ENCODE measurements around the gene LRRC7.

The LRRC7 gene

DNA sequence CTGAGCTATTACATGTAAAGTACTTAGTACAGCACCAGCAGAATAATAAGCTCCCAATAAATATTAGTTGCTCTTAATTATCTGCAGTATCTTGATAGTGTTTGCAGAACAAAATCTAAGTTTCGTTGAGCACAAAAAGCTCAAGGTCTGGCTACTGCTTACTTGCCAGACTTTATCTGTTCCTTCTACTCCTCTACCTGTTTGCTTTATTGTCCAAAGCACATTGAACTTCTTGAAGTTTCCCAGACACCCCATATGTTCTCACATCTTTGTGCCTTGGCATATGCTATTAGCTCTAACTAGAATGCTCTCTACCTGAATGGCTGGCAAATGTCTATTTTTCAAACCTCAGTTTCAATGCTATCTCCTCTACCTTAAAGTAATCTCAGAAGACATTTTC is 582.7 kb downstream of the LRRC7 start:
- in situ Hi-C loops (cut with MboI; ENCODE audit: low sequenced_read_pairs), result no loop called here

DNA sequence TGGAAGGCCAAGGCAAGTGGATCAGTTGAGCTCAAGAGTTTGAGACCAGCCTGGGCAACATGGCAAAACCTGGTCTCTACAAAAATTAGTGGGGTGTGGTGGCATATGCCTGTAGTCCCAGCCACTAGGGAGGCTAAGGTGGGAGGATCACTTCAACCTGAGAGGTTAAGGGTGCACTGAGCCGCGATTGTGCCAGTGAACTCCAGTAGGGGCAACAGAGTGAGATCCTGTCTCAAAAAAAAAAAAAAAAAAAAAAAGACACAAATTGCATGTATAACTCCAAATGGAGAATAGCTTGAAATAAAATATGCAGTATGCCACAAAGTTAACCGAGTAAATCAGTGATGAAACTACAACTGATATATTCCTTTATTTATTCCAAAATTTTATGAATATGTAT is 586.0 kb downstream of the LRRC7 start:
- in situ Hi-C loops (cut with MboI; ENCODE audit: low sequenced_read_pairs), result no loop called here

DNA sequence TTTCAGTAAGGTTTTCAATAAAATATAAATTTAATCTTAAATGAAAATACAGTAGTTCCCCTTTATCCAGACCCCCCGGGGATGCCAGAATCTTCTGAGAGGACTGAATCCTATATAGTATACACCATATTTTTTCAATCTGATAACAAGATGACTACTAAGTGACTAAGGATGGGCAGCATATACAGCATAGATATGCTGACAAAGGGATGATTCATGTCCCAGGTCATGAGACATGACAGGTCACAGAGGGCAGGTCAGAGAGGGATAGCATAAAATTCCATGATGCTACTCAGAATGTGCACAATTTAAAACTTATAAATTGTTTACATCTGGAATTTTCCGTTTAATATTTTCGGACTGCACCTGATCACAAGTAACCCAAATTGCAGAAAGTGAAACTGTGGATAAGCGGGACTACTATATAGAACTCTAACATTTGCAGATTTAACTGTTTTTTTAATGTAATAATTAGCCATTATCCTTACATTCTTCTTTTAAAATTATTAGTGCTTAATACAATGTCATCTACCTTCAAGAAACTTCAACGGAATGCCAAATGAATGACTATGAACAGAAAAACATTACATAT is 588.9 kb downstream of the LRRC7 start:
- in situ Hi-C loops (cut with MboI; ENCODE audit: low sequenced_read_pairs), result no loop called here

DNA sequence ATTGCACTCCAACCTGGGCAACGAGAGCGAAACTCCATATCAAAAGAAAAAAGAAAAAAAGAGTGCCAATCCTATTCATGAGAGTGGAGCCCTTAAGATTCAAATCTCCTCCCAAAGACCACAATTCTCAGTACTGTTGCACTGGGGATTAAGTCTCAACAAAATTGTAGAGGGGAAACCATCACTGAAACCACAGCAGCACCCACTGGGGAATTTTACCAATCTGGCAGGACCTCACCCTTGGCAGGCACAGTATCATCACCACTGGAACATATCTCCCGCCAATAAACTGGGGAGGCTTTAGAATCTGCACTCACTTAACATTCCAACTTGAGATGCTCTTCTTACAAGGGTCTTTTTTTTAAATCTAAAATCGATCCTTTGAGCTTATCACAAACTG is 596.6 kb downstream of the LRRC7 start:
- in situ Hi-C loops (cut with MboI; ENCODE audit: low sequenced_read_pairs), result no loop called here

DNA sequence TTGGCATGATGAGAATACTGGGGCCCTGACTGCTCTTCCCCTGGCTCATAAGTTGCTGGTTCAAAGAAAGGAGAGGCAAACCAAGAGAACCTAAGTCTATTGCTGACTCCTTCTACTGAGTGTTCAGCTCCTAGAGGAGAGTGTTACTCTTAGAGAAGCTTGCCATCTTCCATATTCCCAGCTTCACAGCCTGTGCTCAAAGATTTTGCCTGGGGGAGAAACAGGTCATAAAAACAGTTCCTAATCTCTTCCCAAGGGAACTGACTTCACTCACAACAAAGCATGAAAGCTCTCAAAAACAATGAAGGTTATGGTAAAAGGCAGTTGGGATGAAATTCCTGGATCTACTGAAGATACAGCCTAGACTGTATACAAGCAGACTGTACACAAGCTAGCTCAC is 600.6 kb downstream of the LRRC7 start:
- in situ Hi-C loops (cut with MboI; ENCODE audit: low sequenced_read_pairs), result no loop called here

DNA sequence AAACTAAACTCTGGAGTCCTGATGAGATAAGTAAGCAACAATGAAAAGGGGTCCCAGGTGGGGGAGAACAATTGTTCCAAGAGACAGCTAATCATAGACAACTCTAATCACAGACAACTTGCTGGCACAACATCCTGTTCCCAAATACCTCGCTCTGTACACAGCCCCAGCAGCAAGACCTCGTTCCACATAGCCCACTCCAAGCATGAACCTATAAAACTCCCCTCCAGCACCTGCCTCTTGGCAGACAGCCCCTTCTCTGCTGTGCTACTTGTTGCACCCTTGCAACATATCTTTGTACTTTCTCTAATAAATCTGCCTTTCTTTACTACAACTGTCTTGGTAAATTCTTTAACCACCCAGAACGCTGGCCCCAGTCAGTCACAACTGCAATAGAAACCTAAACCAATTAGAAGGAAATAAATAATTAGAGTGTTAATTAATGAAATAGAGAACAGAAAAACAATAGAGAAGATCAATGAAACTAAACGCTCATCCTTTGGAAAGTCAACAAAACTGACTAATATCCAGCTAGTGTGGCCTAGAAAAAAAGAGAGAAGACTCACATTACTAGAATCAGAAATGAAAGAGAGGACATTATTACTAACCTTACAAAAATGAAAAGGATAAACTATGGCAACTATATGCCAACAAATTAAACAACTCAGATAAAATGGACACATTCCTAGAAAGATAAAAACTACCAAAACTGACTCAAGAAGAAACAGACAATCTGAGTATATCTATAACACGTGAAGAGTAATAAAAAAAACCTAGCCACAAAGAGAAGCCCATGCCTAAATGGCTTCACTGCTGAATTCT is 601.5 kb downstream of the LRRC7 start:
- in situ Hi-C loops (cut with MboI; ENCODE audit: low sequenced_read_pairs), result no loop called here

DNA sequence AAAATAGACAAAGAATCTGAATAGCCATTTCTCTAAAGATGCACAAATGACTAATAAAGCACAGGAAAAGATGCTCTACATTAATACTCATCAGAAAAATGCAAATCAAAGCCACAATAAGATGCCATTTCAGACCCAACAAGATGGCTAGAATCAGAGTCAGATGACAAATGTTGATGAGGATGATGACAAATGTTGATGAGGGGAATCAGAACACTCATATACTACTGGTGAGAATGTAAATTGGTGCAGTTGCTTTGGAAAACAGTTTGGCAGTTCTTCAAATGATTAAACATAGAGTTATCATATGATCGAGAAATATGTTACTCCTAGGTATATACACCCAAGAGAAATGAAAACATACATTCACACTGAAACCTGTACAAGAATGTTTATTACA is 603.8 kb downstream of the LRRC7 start:
- in situ Hi-C loops (cut with MboI; ENCODE audit: low sequenced_read_pairs), result no loop called here
